Pancreas (tissue), 10 donors: ENCODE measurements around the gene LRRC23. TPM values are rescaled to one million over a fixed set of nuclear protein-coding genes. Genes with fewer than 3 reads are reported as not detected.
"Not testable (repeated sequence)": the region's sequence is repeated elsewhere in the genome, so short reads cannot be mapped to it uniquely, and the experiment has no call there.

Experiments
- ATAC-seq, 4 donors: fragments of 200-7000 bp; cut with Tn5 transposase; one replicate each; pipeline versions ENCODE4 v1.8.0 to v1.9.1; 2020; ENCODE audit warnings: mild to moderate bottlenecking in 4 of 4, moderate library complexity in 4 of 4
- DNase-seq, 6 donors: peaks; one replicate each; pipeline ENCODE4 v3.0.0-alpha.2; 2020
- FAIRE-seq: peaks from 2 replicates; lab custom pipeline; 2012; peaks lifted over from hg19 to GRCh38; lab: Jason Lieb, UNC
- H3K27ac ChIP-seq, 4 donors: fragments of 200-600 bp; sonication (generic); 1 replicate in 3 of 4; 2 replicates in 1 of 4; pipeline versions ENCODE4 v1.5.0 to v1.8.0; 2020
- H3K27me3 ChIP-seq, 4 donors: fragments of 200-600 bp; one replicate each; pipeline ENCODE4 v1.8.0; 2021
- H3K36me3 ChIP-seq, 3 donors: fragments of 200-600 bp; sonication (generic) in 1 of 3; one replicate each; pipeline versions ENCODE4 v1.5.0 to v1.8.0; 2020 to 2021
- H3K4me1 ChIP-seq, 3 donors: fragments of 200-600 bp; one replicate each; pipeline ENCODE4 v1.8.0; 2021
- H3K4me3 ChIP-seq, 4 donors: fragments of 200-600 bp; sonication (generic) in 2 of 4; one replicate each; pipeline versions ENCODE4 v1.5.0 to v1.8.0; 2020 to 2021
- H3K9me3 ChIP-seq, 4 donors: fragments of 200-600 bp; one replicate each; pipeline ENCODE4 v1.8.0; 2021
- CTCF ChIP-seq, 4 donors: fragments of 200-600 bp; sonication (generic) in 3 of 4; IDR thresholded peaks; one replicate each; pipeline versions ENCODE4 v1.5.0 to v1.8.0; 2021; ENCODE audit warnings: antibody characterized with exemption in 4 of 4
- WGBS, 2 donors: extraction: QIAGEN DNeasy Blood & Tissue Kit; methylation state at CpG; one replicate each; pipeline ENCODE4 v1.1.7; 2013; 5-methylcytosine and 5-hydroxymethylcytosine counted together
- intact Hi-C, 3 donors: fragments of 100-400 bp; cut with DNase I; formaldehyde crosslinking; loops; one replicate each; pipeline versions ENCODE4 v1.11.1 to v1.14.2; 2022
- polyA plus RNA-seq, 2 donors: library from polyadenylated mRNA; stranded (reverse); fragments of 200-250 nt; gene quantifications; one replicate each; pipeline ENCODE4 v1.2.3, GENCODE V29; 2013
- total RNA-seq, 6 donors: library from RNA; stranded (reverse); fragmentation: NEBNext Ultra II Directional in 4 of 6; extraction: Animal tissue kit (Norgen Biotek cat#: 25700) in 4 of 6; gene quantifications; one replicate each; pipeline versions ENCODE4 v1.2.1 to v1.2.4, GENCODE V29; 2021 to 2023
- donor health status: healthy with polysubstance abuse.
- donor health status: DM: no; HTN: no; CAD: no; lungs with moderate emphysema.
- donor health status: DM: no; HTN: no; CAD: no.
- donor health status: control.
- donor health status: control.
- donor health status: Bipolar disorder and iron deficiency.
- donor health status: DM: yes; HTN: yes; CAD: no.
- donor health status: DM: no; HTN: no; CAD: no.
- donor health status: DM: no; HTN: no; CAD: no.
- donor health status: DM: yes; HTN: yes; CAD: no.

Gene LRRC23
- total and polyA plus RNA-seq, 8 donors, result 1.7 to 13.0 (median 3.8) TPM

DNA sequence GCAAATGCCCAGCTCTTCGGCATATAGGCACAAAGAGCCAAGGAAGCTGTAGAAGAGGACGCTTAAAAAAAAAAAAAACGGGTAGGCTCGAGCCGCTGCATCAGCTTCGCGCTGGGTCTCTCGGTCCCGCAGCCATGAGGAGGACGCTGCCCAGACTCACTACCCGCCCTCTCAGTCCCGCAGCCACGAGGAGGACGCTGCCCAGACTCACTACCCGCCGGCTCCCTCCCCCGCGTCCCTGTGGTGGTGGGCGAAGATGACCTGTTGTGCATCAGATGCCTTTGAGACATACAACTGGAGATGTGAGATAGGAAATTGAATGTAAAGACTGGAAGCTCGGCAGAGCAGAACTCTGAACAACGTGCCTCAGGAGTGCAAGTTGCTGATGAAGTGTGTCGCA, 20.1 kb upstream of the LRRC23 start:
- no peak for FAIRE-seq
- WGBS, 2 donors, result 80 to 81% methylated on average over 22 of the region's 22 CpGs

DNA sequence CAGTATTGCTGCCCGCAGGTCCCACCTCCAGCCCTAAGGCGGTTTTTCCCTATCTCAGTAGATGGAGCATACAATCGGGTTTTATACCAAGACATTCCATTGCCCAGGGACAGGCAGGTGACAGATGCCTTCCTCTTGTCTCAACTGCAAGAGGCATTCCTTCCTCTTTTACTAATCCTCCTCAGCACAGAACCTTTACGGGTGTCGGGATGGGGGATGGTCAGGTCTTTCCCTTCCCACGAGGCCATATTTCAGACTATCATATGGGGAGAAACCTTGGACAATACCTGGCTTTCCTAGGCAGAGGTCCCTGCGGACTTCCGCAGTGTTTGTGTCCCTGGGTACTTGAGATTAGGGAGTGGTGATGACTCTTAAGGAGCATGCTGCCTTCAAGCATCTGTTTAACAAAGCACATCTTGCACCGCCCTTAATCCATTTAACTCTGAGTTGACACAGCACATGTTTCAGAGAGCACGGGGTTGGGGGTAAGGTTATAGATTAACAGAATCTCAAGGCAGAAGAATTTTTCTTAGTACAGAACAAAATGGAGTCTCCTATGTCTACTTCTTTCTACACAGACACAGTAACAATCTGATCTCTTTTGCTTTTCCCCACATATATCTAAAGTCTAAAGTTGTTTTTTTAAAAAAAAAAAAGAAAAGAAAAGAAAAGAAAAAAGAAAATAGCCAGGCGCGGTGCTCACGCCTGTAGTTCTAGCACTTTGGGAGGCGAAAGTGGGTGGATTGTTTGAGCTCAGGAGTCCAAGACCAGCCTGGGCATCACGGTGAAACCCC, 18.2 kb upstream of the LRRC23 start:
- ATAC-seq, H3K27me3 ChIP-seq, intact Hi-C loops, DNase-seq, H3K36me3 ChIP-seq, FAIRE-seq, H3K4me3 ChIP-seq, H3K27ac ChIP-seq, H3K9me3 ChIP-seq, H3K4me1 ChIP-seq: not testable (repeated sequence)
- 59 to 68% methylated on average over 11 to 12 of the region's 15 CpGs for WGBS, 2 donors

More for the DNA sequence above, 20.1 kb upstream of the LRRC23 start:
- no peak for ATAC-seq
- Histone ChIP-seq H3K36me3 (no peaks in the 10 kb centered on the region), H3K27ac (no peak overlapping the region), H3K27me3 (no peaks in the 10 kb centered on the region), H3K9me3 (no peaks in the 10 kb centered on the region), H3K4me3 (no peak overlapping the region), H3K4me1 (peaks cover 0 to 4% (median 0%) of the 10 kb centered on the region in 3 donors)
- no peak for DNase-seq
- intact Hi-C loops, result no loop called here
- TF ChIP-seq CTCF (IDR thresholded peaks at IDR 0.05), result no peak

GRCh38 chr12:6887460-6887859, 17.2 kb upstream of the LRRC23 start:
- Histone ChIP-seq H3K27ac (no peak overlapping the region), H3K4me1 (no peaks in the 10 kb centered on the region), H3K36me3 (no peaks in the 10 kb centered on the region), H3K4me3 (no peak overlapping the region), H3K9me3 (no peaks in the 10 kb centered on the region), H3K27me3 (no peaks in the 10 kb centered on the region)
- WGBS, 2 donors, result 76 to 84% methylated on average over 8 of the region's 8 CpGs
- no peak for TF ChIP-seq CTCF (IDR thresholded peaks at IDR 0.05)
- no peak for ATAC-seq
- intact Hi-C loops, result no loop called here
- DNase-seq, result no peak
- FAIRE-seq, result no peak

DNA sequence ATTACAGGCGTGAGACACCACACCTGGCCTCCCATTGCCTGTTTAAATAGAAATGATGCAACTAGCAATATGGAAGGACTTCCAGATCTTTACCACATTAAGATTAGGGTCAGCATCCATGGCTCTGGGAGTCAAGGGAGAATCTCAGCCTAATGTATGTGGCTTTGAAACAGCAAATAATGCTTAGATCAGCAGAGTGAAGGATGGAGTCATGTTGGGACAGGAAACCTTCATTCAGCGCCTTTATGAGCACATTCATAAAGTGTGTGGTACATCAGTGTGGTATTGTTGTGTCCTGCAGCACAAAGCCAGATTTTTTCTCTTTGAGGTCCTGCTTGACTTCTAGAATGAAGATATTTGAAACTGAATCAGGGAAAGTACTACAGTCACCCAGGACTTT, 16.3 kb upstream of the LRRC23 start:
- ATAC-seq (no peak), DNase-seq (no peak), FAIRE-seq (no peak)
- H3K27me3 ChIP-seq, result no peaks in the 10 kb centered on the region
- intact Hi-C loops, result no loop called here
- H3K27ac ChIP-seq, result no peak overlapping the region
- no peak overlapping the region for H3K4me3 ChIP-seq
- no peaks in the 10 kb centered on the region for H3K36me3 ChIP-seq
- H3K4me1 ChIP-seq, result no peaks in the 10 kb centered on the region
- H3K9me3 ChIP-seq, result no peaks in the 10 kb centered on the region
- no peak for TF ChIP-seq CTCF (IDR thresholded peaks at IDR 0.05)
- WGBS, 2 donors, result 88 to 92% methylated on average over 2 of the region's 2 CpGs

DNA sequence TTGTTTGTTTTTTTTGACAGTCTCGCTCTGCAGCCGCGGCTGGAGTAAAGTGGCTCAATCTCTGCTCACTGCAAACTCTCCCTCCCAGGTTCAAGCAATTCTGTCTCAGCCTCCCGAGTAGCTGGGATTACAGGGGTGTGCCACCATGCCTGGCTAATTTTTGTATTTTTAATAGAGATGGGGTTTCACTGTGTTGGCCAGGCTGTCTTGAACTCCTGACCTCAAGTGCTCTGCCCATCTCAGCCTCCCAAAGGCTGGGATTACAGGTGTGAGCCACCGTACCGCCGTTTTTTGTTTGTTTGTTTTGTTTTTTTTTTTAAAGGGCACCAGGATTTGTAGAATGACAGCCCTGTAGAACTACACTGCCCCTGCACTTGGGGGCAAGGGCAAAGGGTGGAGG, 15.8 kb upstream of the LRRC23 start:
- intact Hi-C loops, ATAC-seq, DNase-seq, H3K4me3 ChIP-seq, H3K9me3 ChIP-seq, H3K27me3 ChIP-seq, H3K4me1 ChIP-seq, FAIRE-seq, H3K36me3 ChIP-seq, H3K27ac ChIP-seq: not testable (repeated sequence)
- WGBS, 2 donors, result 52 to 55% methylated on average over 7 of the region's 7 CpGs

- H3K9me3 ChIP-seq, H3K27me3 ChIP-seq, FAIRE-seq, ATAC-seq, DNase-seq, intact Hi-C loops, H3K4me3 ChIP-seq, H3K36me3 ChIP-seq, H3K4me1 ChIP-seq: not testable (repeated sequence)
- WGBS, 2 donors, result 94 to 97% methylated on average over 21 of the region's 21 CpGs
- peak overlapping the region in 3 of 4 donors; percentile 17 to 90 (median 87) for H3K27ac ChIP-seq
Measured at GRCh38 chr12:6889775-6890573, 14.6 kb upstream of the LRRC23 start.
